ENCODE results near the gene NCAN.

NCAN gene

GRCh38 chr19:19285686-19286085 is 73.9 kb downstream of the NCAN start:
- no peaks in the 10 kb centered on the region for H3K9me3 ChIP-seq (ENCODE audit: insufficient read depth, low read depth, low read length)
- no peak overlapping the region for H3K4me3 ChIP-seq (ENCODE audit: low read length)
- H3K9ac ChIP-seq (ENCODE audit: low read depth, low read length) = no peak overlapping the region
- no peaks in the 10 kb centered on the region for H3K4me1 ChIP-seq (ENCODE audit: insufficient read depth, low read length)
- H3K27me3 ChIP-seq (ENCODE audit: insufficient read depth, low read length) = no peaks in the 10 kb centered on the region
- H3K36me3 ChIP-seq (ENCODE audit: insufficient read depth, low read depth, low read length) = peaks cover 71% of the 10 kb centered on the region
- no peak overlapping the region for H3K27ac ChIP-seq (ENCODE audit: low read length)

- H3K36me3 ChIP-seq (ENCODE audit: insufficient read depth, low read depth, low read length) = peaks cover 69% of the 10 kb centered on the region
- H3K27me3 ChIP-seq (ENCODE audit: insufficient read depth, low read length) = no peaks in the 10 kb centered on the region
- H3K9ac ChIP-seq (ENCODE audit: low read depth, low read length) = no peak overlapping the region
- H3K9me3 ChIP-seq (ENCODE audit: insufficient read depth, low read depth, low read length) = no peaks in the 10 kb centered on the region
- H3K27ac ChIP-seq (ENCODE audit: low read length) = no peak overlapping the region
- no peak overlapping the region for H3K4me3 ChIP-seq (ENCODE audit: low read length)
- H3K4me1 ChIP-seq (ENCODE audit: insufficient read depth, low read length) = no peaks in the 10 kb centered on the region
Observed at GRCh38 chr19:19292607-19293006, 80.8 kb downstream of the NCAN start.

- H3K4me1 ChIP-seq (ENCODE audit: insufficient read depth, low read length) = no peaks in the 10 kb centered on the region
- no peak overlapping the region for H3K9ac ChIP-seq (ENCODE audit: low read depth, low read length)
- no peaks in the 10 kb centered on the region for H3K9me3 ChIP-seq (ENCODE audit: insufficient read depth, low read depth, low read length)
- no peak overlapping the region for H3K27ac ChIP-seq (ENCODE audit: low read length)
- H3K27me3 ChIP-seq (ENCODE audit: insufficient read depth, low read length) = no peaks in the 10 kb centered on the region
- peaks cover 56% of the 10 kb centered on the region for H3K36me3 ChIP-seq (ENCODE audit: insufficient read depth, low read depth, low read length)
- H3K4me3 ChIP-seq (ENCODE audit: low read length) = no peak overlapping the region
Observed at GRCh38 chr19:19294914-19295313, 83.2 kb downstream of the NCAN start.

GRCh38 chr19:19296953-19297689 is 85.4 kb downstream of the NCAN start:
- Histone ChIP-seq H3K4me1 (ENCODE audit: insufficient read depth, low read length) (no peaks in the 10 kb centered on the region), H3K4me3 (ENCODE audit: low read length) (no peak overlapping the region), H3K9me3 (ENCODE audit: insufficient read depth, low read depth, low read length) (no peaks in the 10 kb centered on the region), H3K27me3 (ENCODE audit: insufficient read depth, low read length) (no peaks in the 10 kb centered on the region), H3K9ac (ENCODE audit: low read depth, low read length) (no peak overlapping the region), H3K36me3 (ENCODE audit: insufficient read depth, low read depth, low read length) (peaks cover 68% of the 10 kb centered on the region), H3K27ac (ENCODE audit: low read length) (no peak overlapping the region)

- H3K4me1 ChIP-seq (ENCODE audit: insufficient read depth, low read length) = no peaks in the 10 kb centered on the region
- no peak overlapping the region for H3K27ac ChIP-seq (ENCODE audit: low read length)
- peaks cover 69% of the 10 kb centered on the region for H3K36me3 ChIP-seq (ENCODE audit: insufficient read depth, low read depth, low read length)
- H3K9ac ChIP-seq (ENCODE audit: low read depth, low read length) = no peak overlapping the region
- no peaks in the 10 kb centered on the region for H3K9me3 ChIP-seq (ENCODE audit: insufficient read depth, low read depth, low read length)
- H3K4me3 ChIP-seq (ENCODE audit: low read length) = no peak overlapping the region
- H3K27me3 ChIP-seq (ENCODE audit: insufficient read depth, low read length) = no peaks in the 10 kb centered on the region
Observed at GRCh38 chr19:19297759-19298158, 86.0 kb downstream of the NCAN start.

- H3K4me3 ChIP-seq (ENCODE audit: low read length) = no peak overlapping the region
- no peak overlapping the region for H3K9ac ChIP-seq (ENCODE audit: low read depth, low read length)
- H3K9me3 ChIP-seq (ENCODE audit: insufficient read depth, low read depth, low read length) = no peaks in the 10 kb centered on the region
- no peak overlapping the region for H3K27ac ChIP-seq (ENCODE audit: low read length)
- H3K27me3 ChIP-seq (ENCODE audit: insufficient read depth, low read length) = no peaks in the 10 kb centered on the region
- peaks cover 72% of the 10 kb centered on the region for H3K36me3 ChIP-seq (ENCODE audit: insufficient read depth, low read depth, low read length)
- H3K4me1 ChIP-seq (ENCODE audit: insufficient read depth, low read length) = no peaks in the 10 kb centered on the region
Observed at GRCh38 chr19:19300613-19301012, 88.9 kb downstream of the NCAN start.

Data from iPS-20b (cell line).